CD14-positive monocyte (primary cell): Measurements from ENCODE around the gene VAT1L. TPM values are rescaled to one million over a fixed set of nuclear protein-coding genes. Genes with fewer than 3 reads are reported as not detected.

ENCODE experiments used
- DNase-seq, 3 donors: peaks; one replicate each; pipeline ENCODE4 v3.0.0-alpha.2; 2011 to 2022
- H2AFZ ChIP-seq: 2 replicates; pipeline ENCODE4 v1.6.0; 2012; ENCODE audit warnings: mild to moderate bottlenecking, low read depth, low read length, inconsistent platforms; ENCODE audit not compliant: insufficient read depth, poor library complexity, severe bottlenecking
- H3K27ac ChIP-seq, 2 donors: 1 replicate in 1 of 2; 2 replicates in 1 of 2; pipeline ENCODE4 v1.5.1; 2012 to 2013; ENCODE audit warnings: low read length in 2 of 2, control low read depth in 1 of 2, inconsistent platforms in 1 of 2, low read depth in 1 of 2, mild to moderate bottlenecking in 1 of 2
- H3K27me3 ChIP-seq, 2 donors: one replicate each; pipeline versions ENCODE4 v1.6.0 to v1.6.1; 2011 to 2013; ENCODE audit warnings: low read length in 2 of 2; ENCODE audit not compliant: control insufficient read depth in 2 of 2, insufficient read depth in 2 of 2
- H3K36me3 ChIP-seq, 2 donors: replicated peaks in 1 of 2; 1 replicate in 1 of 2; 2 replicates in 1 of 2; pipeline versions ENCODE4 v1.5.1 to v1.6.1; 2012 to 2013; ENCODE audit warnings: low read length in 2 of 2, control low read depth in 1 of 2, inconsistent platforms in 1 of 2, mild to moderate bottlenecking in 1 of 2; ENCODE audit not compliant: insufficient read depth in 2 of 2, control insufficient read depth in 1 of 2
- H3K4me1 ChIP-seq, 2 donors: 1 replicate in 1 of 2; 2 replicates in 1 of 2; pipeline versions ENCODE4 v1.5.1 to v1.6.1; 2012 to 2013; ENCODE audit warnings: low read length in 2 of 2, control low read depth in 1 of 2, inconsistent platforms in 1 of 2, mild to moderate bottlenecking in 1 of 2, moderate library complexity in 1 of 2; ENCODE audit not compliant: insufficient read depth in 2 of 2, control insufficient read depth in 1 of 2
- H3K4me2 ChIP-seq: replicated peaks from 2 replicates; pipeline ENCODE3; 2012; ENCODE audit warnings: low read length, moderate library complexity, mild to moderate bottlenecking; ENCODE audit not compliant: poor library complexity, severe bottlenecking; ENCODE audit errors: extremely low read depth
- H3K4me3 ChIP-seq, 3 experiments: fragments of 200-600 bp in 1 of 3; sonication (generic) in 1 of 3; replicated peaks in 1 of 3; 1 replicate in 2 of 3; 2 replicates in 1 of 3; pipeline ENCODE4 v1.5.1; 2011 to 2013; ENCODE audit warnings: low read length in 3 of 3, mild to moderate bottlenecking in 3 of 3, control low read depth in 2 of 3, low read depth in 2 of 3, inconsistent platforms in 1 of 3, moderate library complexity in 1 of 3
- H3K79me2 ChIP-seq: 2 replicates; pipeline ENCODE4 v1.6.0; 2012; ENCODE audit warnings: mild to moderate bottlenecking, control low read depth, inconsistent platforms, low read length, moderate library complexity; ENCODE audit not compliant: insufficient read depth
- H3K9ac ChIP-seq: 2 replicates; pipeline ENCODE4 v1.6.0; 2017; ENCODE audit warnings: low read length, mild to moderate bottlenecking; ENCODE audit not compliant: insufficient read depth, poor library complexity, severe bottlenecking
- H3K9me3 ChIP-seq, 2 donors: replicated peaks in 1 of 2; 1 replicate in 1 of 2; 2 replicates in 1 of 2; pipeline versions ENCODE4 v1.5.1 to v1.6.1; 2012 to 2013; ENCODE audit warnings: low read length in 2 of 2, control low read depth in 1 of 2; ENCODE audit not compliant: control insufficient read depth in 1 of 2, insufficient read depth in 1 of 2
- H4K20me1 ChIP-seq: 2 replicates; pipeline ENCODE4 v1.6.0; 2012; ENCODE audit warnings: mild to moderate bottlenecking, low read length, control low read depth, moderate library complexity; ENCODE audit not compliant: insufficient read depth
- H3K27ac Mint-ChIP-seq, 7 donors: one replicate each; pipeline ENCODE4 v1.8.0; 2020; ENCODE audit warnings: mild to moderate bottlenecking in 7 of 7, mixed read lengths in 7 of 7, moderate library complexity in 6 of 7, inconsistent platforms in 2 of 7
- H3K27me3 Mint-ChIP-seq, 3 donors: one replicate each; pipeline ENCODE4 v1.8.0; 2021 to 2022; ENCODE audit warnings: low read depth in 3 of 3, mild to moderate bottlenecking in 3 of 3, mixed read lengths in 3 of 3, moderate library complexity in 3 of 3, inconsistent platforms in 1 of 3
- H3K36me3 Mint-ChIP-seq, 2 donors: one replicate each; pipeline ENCODE4 v1.8.0; 2020; ENCODE audit warnings: mixed read lengths in 2 of 2, inconsistent platforms in 1 of 2, mild to moderate bottlenecking in 1 of 2
- H3K4me1 Mint-ChIP-seq: one replicate; pipeline ENCODE4 v1.8.0; 2020; ENCODE audit warnings: mild to moderate bottlenecking, mixed read lengths
- H3K4me3 Mint-ChIP-seq, 2 donors: one replicate each; pipeline ENCODE4 v1.8.0; 2020; ENCODE audit warnings: mild to moderate bottlenecking in 2 of 2, mixed read lengths in 2 of 2, moderate library complexity in 1 of 2
- H3K9me3 Mint-ChIP-seq, 7 donors: one replicate each; pipeline ENCODE4 v1.8.0; 2020 to 2022; ENCODE audit warnings: mixed read lengths in 7 of 7, mild to moderate bottlenecking in 6 of 7, moderate library complexity in 6 of 7, inconsistent platforms in 2 of 7
- WGBS: methylation state at CpG from one replicate; pipeline ENCODE4 v1.1.5; 2013; ENCODE audit warnings: missing lambda C conversion rate; ENCODE audit not compliant: insufficient coverage; 5-methylcytosine and 5-hydroxymethylcytosine counted together
- intact Hi-C, 2 donors: fragments of 100-400 bp; cut with micrococcal nuclease; formaldehyde crosslinking; loops; one replicate each; pipeline versions ENCODE4 v1.15.0 to v1.15.1; 2023
- polyA plus RNA-seq, 3 donors: library from polyadenylated mRNA; depleted of rRNA in 1 of 3; unstranded in 2 of 3; stranded (reverse) in 1 of 3; fragments of 300-500 nt in 2 of 3; fragments of >200 nt in 1 of 3; fragmentation: Illumina TruSeq in 2 of 3; gene quantifications; 1 replicate in 2 of 3; 2 replicates in 1 of 3; pipeline ENCODE4 v1.2.3, GENCODE V29; 2012 to 2021
- TF ChIP-seq, protein P1 (sequence below): fragments of 200-600 bp; IDR thresholded peaks from one replicate; pipeline ENCODE4 v1.8.0; 2022; ENCODE audit warnings: antibody characterized with exemption, mild to moderate bottlenecking

VAT1L gene
- polyA plus RNA-seq, 3 donors = not detected

GRCh38 chr16:77775911-77776909, 12.2 kb upstream of the VAT1L start:
- H3K27ac Mint-ChIP-seq = no peak overlapping the region
- H2AFZ ChIP-seq = no peak overlapping the region
- no peaks in the 10 kb centered on the region for H3K4me1 ChIP-seq
- H3K4me3 ChIP-seq = no peak overlapping the region
- no peaks in the 10 kb centered on the region for H3K9me3 ChIP-seq
- H3K27me3 ChIP-seq = no peaks in the 10 kb centered on the region
- H4K20me1 ChIP-seq = no peaks in the 10 kb centered on the region
- no peak overlapping the region for H3K27ac ChIP-seq
- WGBS = 100% methylated on average over 2 of the region's 6 CpGs
- no peak overlapping the region for H3K4me3 Mint-ChIP-seq
- no peaks in the 10 kb centered on the region for H3K79me2 ChIP-seq
- no peaks in the 10 kb centered on the region for H3K4me1 Mint-ChIP-seq
- H3K27me3 Mint-ChIP-seq = peaks cover 0 to 4% (median 2%) of the 10 kb centered on the region in 3 donors
- H3K36me3 Mint-ChIP-seq = no peaks in the 10 kb centered on the region
- TF ChIP-seq, protein P1, sequence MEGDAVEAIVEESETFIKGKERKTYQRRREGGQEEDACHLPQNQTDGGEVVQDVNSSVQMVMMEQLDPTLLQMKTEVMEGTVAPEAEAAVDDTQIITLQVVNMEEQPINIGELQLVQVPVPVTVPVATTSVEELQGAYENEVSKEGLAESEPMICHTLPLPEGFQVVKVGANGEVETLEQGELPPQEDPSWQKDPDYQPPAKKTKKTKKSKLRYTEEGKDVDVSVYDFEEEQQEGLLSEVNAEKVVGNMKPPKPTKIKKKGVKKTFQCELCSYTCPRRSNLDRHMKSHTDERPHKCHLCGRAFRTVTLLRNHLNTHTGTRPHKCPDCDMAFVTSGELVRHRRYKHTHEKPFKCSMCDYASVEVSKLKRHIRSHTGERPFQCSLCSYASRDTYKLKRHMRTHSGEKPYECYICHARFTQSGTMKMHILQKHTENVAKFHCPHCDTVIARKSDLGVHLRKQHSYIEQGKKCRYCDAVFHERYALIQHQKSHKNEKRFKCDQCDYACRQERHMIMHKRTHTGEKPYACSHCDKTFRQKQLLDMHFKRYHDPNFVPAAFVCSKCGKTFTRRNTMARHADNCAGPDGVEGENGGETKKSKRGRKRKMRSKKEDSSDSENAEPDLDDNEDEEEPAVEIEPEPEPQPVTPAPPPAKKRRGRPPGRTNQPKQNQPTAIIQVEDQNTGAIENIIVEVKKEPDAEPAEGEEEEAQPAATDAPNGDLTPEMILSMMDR = no peak
- no peak overlapping the region for H3K9ac ChIP-seq
- no peak for DNase-seq
- intact Hi-C loops = no loop called here
- H3K4me2 ChIP-seq = no peak overlapping the region
- no peaks in the 10 kb centered on the region for H3K36me3 ChIP-seq
- H3K9me3 Mint-ChIP-seq = peaks cover 0 to 3% (median 0%) of the 10 kb centered on the region in 7 donors

- no peaks in the 10 kb centered on the region for H3K79me2 ChIP-seq
- 88% methylated on average over 2 of the region's 4 CpGs for WGBS
- no peaks in the 10 kb centered on the region for H3K27me3 ChIP-seq
- Mint-ChIP-seq H3K27ac (no peak overlapping the region), H3K27me3 (peaks cover 0 to 4% (median 2%) of the 10 kb centered on the region in 3 donors), H3K9me3 (peaks cover 0 to 3% (median 0%) of the 10 kb centered on the region in 7 donors), H3K36me3 (no peaks in the 10 kb centered on the region), H3K4me3 (no peak overlapping the region), H3K4me1 (no peaks in the 10 kb centered on the region)
- intact Hi-C loops = no loop called here
- no peak overlapping the region for H2AFZ ChIP-seq
- H3K9ac ChIP-seq = no peak overlapping the region
- H3K4me2 ChIP-seq = no peak overlapping the region
- H3K4me3 ChIP-seq = no peak overlapping the region
- H3K36me3 ChIP-seq = no peaks in the 10 kb centered on the region
- H3K4me1 ChIP-seq = no peaks in the 10 kb centered on the region
- H4K20me1 ChIP-seq = no peaks in the 10 kb centered on the region
- H3K27ac ChIP-seq = no peak overlapping the region
- H3K9me3 ChIP-seq = no peaks in the 10 kb centered on the region
- DNase-seq = no peak
- TF ChIP-seq, protein P1 = no peak
Observed at GRCh38 chr16:77777745-77778144, 10.6 kb upstream of the VAT1L start.
